Spleen (tissue), 7 donors: ENCODE data around the gene SH3BP5L.

ENCODE experiments used
- CTCF ChIP-seq, 11 experiments: fragments of 200-600 bp in 7 of 11; fragments of 450-650 bp in 4 of 11; sonication (generic) in 4 of 11; IDR thresholded peaks in 8 of 11; conservative IDR thresholded peaks in 3 of 11; 1 replicate in 7 of 11; 2 replicates in 4 of 11; pipeline versions ENCODE4 v1.4.0 to v1.8.0; 2016 to 2021; ENCODE audit warnings: antibody characterized with exemption in 11 of 11, inconsistent platforms in 4 of 11, mild to moderate bottlenecking in 1 of 11
- POLR2A ChIP-seq, 3 donors: fragments of 450-650 bp; IDR thresholded peaks; one replicate each; pipeline ENCODE4 v1.5.1; 2017; ENCODE audit warnings: antibody characterized with exemption in 3 of 3, mild to moderate bottlenecking in 1 of 3
- POLR2AphosphoS5 ChIP-seq, 3 donors: sonication (generic); formaldehyde crosslinking; IDR thresholded peaks; one replicate each; pipeline ENCODE4 v1.5.1; 2017; ENCODE audit warnings: antibody characterized with exemption in 3 of 3
- donor health status: DM: no; HTN: no; CAD: no; lungs with moderate emphysema.
- donor health status: DM: no; HTN: no; CAD: no.
- donor health status: DM: no; HTN: no; CAD: no.

- TF ChIP-seq CTCF (IDR thresholded peaks at IDR 0.05 in 8 of 11, conservative IDR thresholded peaks at IDR 0.05 in 3 of 11): no peak
- no peak for TF ChIP-seq POLR2AphosphoS5 (IDR thresholded peaks at IDR 0.05)
- TF ChIP-seq POLR2A (IDR thresholded peaks at IDR 0.05): no peak
These were observed 10.2 kb downstream of the SH3BP5L start for GRCh38 chr1:248815407-248816034.
